Neural crest cell (in vitro differentiated cells): Measurements from ENCODE around the gene VRK1. TPM values are rescaled to one million over a fixed set of nuclear protein-coding genes. Genes with fewer than 3 reads are reported as not detected.

ENCODE experiments used
- DNase-seq: peaks from one replicate; pipeline ENCODE4 v3.0.0; 2021; ENCODE audit warnings: low read depth, mixed read lengths, low spot score
- H3K27ac Mint-ChIP-seq: one replicate; pipeline ENCODE4 v1.8.0; 2021; ENCODE audit warnings: mild to moderate bottlenecking, mixed read lengths; ENCODE audit not compliant: unreplicated experiment
- H3K27me3 Mint-ChIP-seq: 2 replicates; pipeline ENCODE4 v1.8.0; 2021; ENCODE audit warnings: low read depth, mild to moderate bottlenecking, mixed read lengths
- H3K36me3 Mint-ChIP-seq: 2 replicates; pipeline ENCODE4 v1.8.0; 2021; ENCODE audit warnings: low read depth, mild to moderate bottlenecking, mixed read lengths
- H3K4me1 Mint-ChIP-seq: 2 replicates; pipeline ENCODE4 v1.8.0; 2021; ENCODE audit warnings: mixed read lengths
- H3K4me3 Mint-ChIP-seq: one replicate; pipeline ENCODE4 v1.8.0; 2021; ENCODE audit warnings: mild to moderate bottlenecking, mixed read lengths
- H3K9me3 Mint-ChIP-seq: 2 replicates; pipeline ENCODE4 v1.8.0; 2021; ENCODE audit warnings: mixed read lengths
- total RNA-seq: library from RNA; stranded (reverse); gene quantifications from 2 replicates; pipeline ENCODE4 v1.2.1, GENCODE V29; 2021
- TF ChIP-seq, protein P1 (sequence below): fragments of 200-600 bp; sonication (generic); conservative IDR thresholded peaks from 2 replicates; pipeline ENCODE4 v1.5.0; 2021; ENCODE audit warnings: antibody characterized with exemption, mild to moderate bottlenecking

The VRK1 gene
- total RNA-seq, 1 donor from 2014 or later, result 62.1 TPM

- H3K9me3 Mint-ChIP-seq, result no peaks in the 10 kb centered on the region
- TF ChIP-seq, protein P1, sequence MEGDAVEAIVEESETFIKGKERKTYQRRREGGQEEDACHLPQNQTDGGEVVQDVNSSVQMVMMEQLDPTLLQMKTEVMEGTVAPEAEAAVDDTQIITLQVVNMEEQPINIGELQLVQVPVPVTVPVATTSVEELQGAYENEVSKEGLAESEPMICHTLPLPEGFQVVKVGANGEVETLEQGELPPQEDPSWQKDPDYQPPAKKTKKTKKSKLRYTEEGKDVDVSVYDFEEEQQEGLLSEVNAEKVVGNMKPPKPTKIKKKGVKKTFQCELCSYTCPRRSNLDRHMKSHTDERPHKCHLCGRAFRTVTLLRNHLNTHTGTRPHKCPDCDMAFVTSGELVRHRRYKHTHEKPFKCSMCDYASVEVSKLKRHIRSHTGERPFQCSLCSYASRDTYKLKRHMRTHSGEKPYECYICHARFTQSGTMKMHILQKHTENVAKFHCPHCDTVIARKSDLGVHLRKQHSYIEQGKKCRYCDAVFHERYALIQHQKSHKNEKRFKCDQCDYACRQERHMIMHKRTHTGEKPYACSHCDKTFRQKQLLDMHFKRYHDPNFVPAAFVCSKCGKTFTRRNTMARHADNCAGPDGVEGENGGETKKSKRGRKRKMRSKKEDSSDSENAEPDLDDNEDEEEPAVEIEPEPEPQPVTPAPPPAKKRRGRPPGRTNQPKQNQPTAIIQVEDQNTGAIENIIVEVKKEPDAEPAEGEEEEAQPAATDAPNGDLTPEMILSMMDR, result no peak
- no peaks in the 10 kb centered on the region for H3K27me3 Mint-ChIP-seq
- no peak for DNase-seq
- no peak overlapping the region for H3K4me3 Mint-ChIP-seq
- H3K4me1 Mint-ChIP-seq, result peaks cover 32% of the 10 kb centered on the region
- no peaks in the 10 kb centered on the region for H3K36me3 Mint-ChIP-seq
- H3K27ac Mint-ChIP-seq, result no peak overlapping the region
Measured at GRCh38 chr14:96802963-96803362, 5.8 kb downstream of the VRK1 start.

GRCh38 chr14:96803958-96804357 is 6.8 kb downstream of the VRK1 start:
- H3K36me3 Mint-ChIP-seq, result peaks cover 4% of the 10 kb centered on the region
- H3K4me3 Mint-ChIP-seq, result no peak overlapping the region
- no peak overlapping the region for H3K27ac Mint-ChIP-seq
- TF ChIP-seq, protein P1, result no peak
- peaks cover 26% of the 10 kb centered on the region for H3K4me1 Mint-ChIP-seq
- H3K9me3 Mint-ChIP-seq, result peaks cover 3% of the 10 kb centered on the region
- no peak for DNase-seq
- no peaks in the 10 kb centered on the region for H3K27me3 Mint-ChIP-seq

- peaks cover 20% of the 10 kb centered on the region for H3K4me1 Mint-ChIP-seq
- H3K4me3 Mint-ChIP-seq, result no peak overlapping the region
- TF ChIP-seq, protein P1, result no peak
- H3K36me3 Mint-ChIP-seq, result peaks cover 5% of the 10 kb centered on the region
- no peak overlapping the region for H3K27ac Mint-ChIP-seq
- H3K27me3 Mint-ChIP-seq, result no peaks in the 10 kb centered on the region
- peaks cover 3% of the 10 kb centered on the region for H3K9me3 Mint-ChIP-seq
- DNase-seq, result no peak
Measured at GRCh38 chr14:96804895-96805294, 7.7 kb downstream of the VRK1 start.

DNA sequence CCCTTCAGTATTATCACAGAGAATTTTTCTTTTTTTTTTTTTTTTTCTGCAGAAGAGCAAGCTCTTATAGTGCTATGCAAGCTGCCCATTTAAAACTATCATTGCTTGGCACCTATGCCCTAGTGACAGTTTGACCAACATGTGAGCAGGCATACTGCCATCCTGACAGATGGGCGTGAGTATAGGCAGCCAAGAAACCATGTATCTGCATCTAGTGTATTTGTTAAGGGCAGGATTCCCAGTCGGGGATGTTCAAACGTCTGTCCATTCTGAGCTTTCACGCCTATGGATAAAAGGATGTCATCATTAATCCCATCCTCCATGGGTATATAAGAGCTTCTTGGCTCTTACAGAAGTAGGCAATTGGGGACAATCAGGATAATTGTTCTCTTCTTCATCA is 8.8 kb downstream of the VRK1 start:
- no peaks in the 10 kb centered on the region for H3K27me3 Mint-ChIP-seq
- TF ChIP-seq, protein P1, result no peak
- peaks cover 14% of the 10 kb centered on the region for H3K4me1 Mint-ChIP-seq
- no peak overlapping the region for H3K4me3 Mint-ChIP-seq
- H3K9me3 Mint-ChIP-seq, result peaks cover 6% of the 10 kb centered on the region
- H3K36me3 Mint-ChIP-seq, result peaks cover 8% of the 10 kb centered on the region
- no peak overlapping the region for H3K27ac Mint-ChIP-seq
- DNase-seq, result no peak

DNA sequence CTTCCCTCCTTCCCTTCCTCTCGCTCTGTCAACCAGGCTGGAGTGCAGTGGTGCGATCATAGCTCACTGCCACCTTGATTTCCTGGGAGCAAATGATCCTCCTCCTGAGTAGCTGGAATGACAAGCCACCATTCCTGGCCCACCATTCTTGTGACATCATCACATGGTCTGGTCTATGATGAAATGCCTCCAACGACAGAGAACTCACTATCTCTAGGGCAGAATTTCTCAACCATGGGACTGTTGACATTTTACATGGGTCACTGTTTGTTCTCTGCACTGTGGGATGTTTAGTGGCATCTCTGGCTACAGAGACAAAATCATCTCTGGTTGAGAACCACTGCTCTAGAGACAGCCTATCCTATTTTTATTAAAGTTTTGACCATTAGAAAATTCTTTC is 9.7 kb downstream of the VRK1 start:
- H3K4me1 Mint-ChIP-seq, result peaks cover 14% of the 10 kb centered on the region
- TF ChIP-seq, protein P1, result no peak
- no peaks in the 10 kb centered on the region for H3K27me3 Mint-ChIP-seq

More for the DNA sequence above, 9.7 kb downstream of the VRK1 start:
- peaks cover 10% of the 10 kb centered on the region for H3K9me3 Mint-ChIP-seq
- no peak for DNase-seq
- H3K36me3 Mint-ChIP-seq, result peaks cover 14% of the 10 kb centered on the region
- H3K27ac Mint-ChIP-seq, result no peak overlapping the region
- no peak overlapping the region for H3K4me3 Mint-ChIP-seq
